Colonic mucosa (tissue), 4 donors: ENCODE data around the gene PLS3. TPM values are rescaled to one million over a fixed set of nuclear protein-coding genes. Genes with fewer than 3 reads are reported as not detected.

Experiments used
- DNase-seq: peaks from one replicate; pipeline ENCODE4 v3.0.0-alpha.2; 2020
- H3K27ac ChIP-seq: fragments of 200-600 bp; one replicate; pipeline ENCODE4 v1.8.0; 2021
- H3K27me3 ChIP-seq: fragments of 200-600 bp; one replicate; pipeline ENCODE4 v1.8.0; 2021
- H3K36me3 ChIP-seq: fragments of 200-600 bp; one replicate; pipeline ENCODE4 v1.8.0; 2021
- H3K4me1 ChIP-seq: fragments of 200-600 bp; one replicate; pipeline ENCODE4 v1.8.0; 2021; ENCODE audit warnings: mild to moderate bottlenecking
- H3K4me3 ChIP-seq: fragments of 200-600 bp; one replicate; pipeline ENCODE4 v1.8.0; 2021
- H3K9ac ChIP-seq, 2 donors: one replicate each; pipeline ENCODE4 v1.7.0; 2013; ENCODE audit warnings: control low read depth in 2 of 2, low read depth in 2 of 2, low read length in 2 of 2
- H3K9me3 ChIP-seq: fragments of 200-600 bp; one replicate; pipeline ENCODE4 v1.8.0; 2021
- CTCF ChIP-seq: fragments of 200-600 bp; IDR thresholded peaks from one replicate; pipeline ENCODE4 v1.8.0; 2022; ENCODE audit warnings: antibody characterized with exemption, mild to moderate bottlenecking
- intact Hi-C: fragments of 100-400 bp; cut with DNase I; formaldehyde crosslinking; loops from one replicate; pipeline ENCODE4 v1.14.1; 2022
- total RNA-seq, 2 donors: library from RNA; stranded (reverse); fragmentation: NEBNext Ultra II Directional in 1 of 2; extraction: Animal tissue kit (Norgen Biotek cat#: 25700) in 1 of 2; gene quantifications; one replicate each; pipeline ENCODE4 v1.2.1, GENCODE V29; 2021
- donor health status: healthy.
- donor health status: DM: no; HTN: no; CAD: no.
- donor health status: DM: no; HTN: no; CAD: no.

The PLS3 gene
- total RNA-seq, 2 donors from 2014 or later = 23.8 to 33.0 TPM

- no peak for DNase-seq
- TF ChIP-seq CTCF = no peak
- Histone ChIP-seq H3K4me1 (no peaks in the 10 kb centered on the region), H3K9ac (no peak overlapping the region), H3K36me3 (no peaks in the 10 kb centered on the region), H3K9me3 (no peaks in the 10 kb centered on the region), H3K4me3 (no peak overlapping the region), H3K27me3 (no peaks in the 10 kb centered on the region), H3K27ac (no peak overlapping the region)
- intact Hi-C loops = no loop called here
Measured at GRCh38 chrX:115579786-115580294, 18.9 kb downstream of the PLS3 start.

- H3K9ac ChIP-seq = no peak overlapping the region
Measured at GRCh38 chrX:115581759-115582615, 21.0 kb downstream of the PLS3 start.

GRCh38 chrX:115582616-115583495 lies 21.9 kb downstream of the PLS3 start:
- Histone ChIP-seq H3K4me1 (no peaks in the 10 kb centered on the region), H3K9me3 (no peaks in the 10 kb centered on the region), H3K27ac (no peak overlapping the region), H3K4me3 (no peak overlapping the region), H3K27me3 (no peaks in the 10 kb centered on the region), H3K9ac (no peak overlapping the region), H3K36me3 (no peaks in the 10 kb centered on the region)
- intact Hi-C loops = no loop called here
- TF ChIP-seq CTCF = no peak
- DNase-seq = no peak

More at GRCh38 chrX:115581759-115582615, 21.0 kb downstream of the PLS3 start:
- intact Hi-C loops = no loop called here
- Histone ChIP-seq H3K4me3 (no peak overlapping the region), H3K27ac (no peak overlapping the region), H3K27me3 (no peaks in the 10 kb centered on the region), H3K36me3 (no peaks in the 10 kb centered on the region), H3K9me3 (no peaks in the 10 kb centered on the region), H3K4me1 (no peaks in the 10 kb centered on the region)
- TF ChIP-seq CTCF = no peak
- no peak for DNase-seq

GRCh38 chrX:115583496-115584004 lies 22.6 kb downstream of the PLS3 start:
- no peaks in the 10 kb centered on the region for H3K27me3 ChIP-seq
- no peak for TF ChIP-seq CTCF
- no peaks in the 10 kb centered on the region for H3K4me1 ChIP-seq
- H3K4me3 ChIP-seq = no peak overlapping the region
- H3K27ac ChIP-seq = no peak overlapping the region
- no peak overlapping the region for H3K9ac ChIP-seq
- H3K9me3 ChIP-seq = no peaks in the 10 kb centered on the region
- no peak for DNase-seq
- intact Hi-C loops = no loop called here
- no peaks in the 10 kb centered on the region for H3K36me3 ChIP-seq

GRCh38 chrX:115584696-115585095 lies 23.7 kb downstream of the PLS3 start:
- no peak for DNase-seq
- no peaks in the 10 kb centered on the region for H3K9me3 ChIP-seq
- no peak for TF ChIP-seq CTCF
- no peak overlapping the region for H3K4me3 ChIP-seq
- no peaks in the 10 kb centered on the region for H3K27me3 ChIP-seq
- H3K27ac ChIP-seq = no peak overlapping the region
- intact Hi-C loops = no loop called here
- H3K36me3 ChIP-seq = no peaks in the 10 kb centered on the region
- no peaks in the 10 kb centered on the region for H3K4me1 ChIP-seq
- no peak overlapping the region for H3K9ac ChIP-seq
